ENCODE data around the gene DPYSL4.

The DPYSL4 gene

DNA sequence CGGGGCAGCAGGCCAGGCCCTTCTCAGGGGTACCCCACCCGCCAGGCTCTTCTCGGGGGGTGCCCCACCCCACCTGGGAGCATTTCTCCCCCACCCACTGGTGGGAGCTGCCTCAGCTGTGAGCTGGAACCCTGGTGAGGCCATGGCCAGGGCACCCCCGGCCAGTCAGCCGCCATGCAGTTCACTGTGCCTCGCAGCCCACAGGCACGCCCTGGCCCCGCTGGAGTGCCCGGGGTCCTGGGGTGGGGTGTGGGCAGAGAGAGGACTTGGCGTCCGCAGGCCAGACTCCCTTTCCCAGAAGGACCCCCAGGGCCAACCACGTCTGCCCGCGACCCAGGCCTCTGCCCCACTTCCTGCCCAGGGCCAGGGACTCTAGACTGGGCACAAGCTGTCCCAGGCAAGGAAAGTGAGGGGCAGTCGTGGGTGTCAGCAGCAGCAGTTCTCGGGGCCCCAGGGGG lies 13.1 kb downstream of the DPYSL4 start:
- Histone ChIP-seq H3K4me1 (ENCODE audit: insufficient read depth, insufficient read length) (no peaks in the 10 kb centered on the region), H3K4me3 (ENCODE audit: insufficient read length, low read depth) (no peak overlapping the region), H3K36me3 (ENCODE audit: insufficient read depth, insufficient read length, low read length) (no peaks in the 10 kb centered on the region), H3K27me3 (ENCODE audit: insufficient read depth, insufficient read length) (no peaks in the 10 kb centered on the region), H3K9me3 (ENCODE audit: insufficient read depth, low read length) (no peaks in the 10 kb centered on the region), H3K9ac (ENCODE audit: insufficient read length, low read depth) (no peak overlapping the region)
- no peak for DNase-seq (ENCODE audit: low read depth, low spot score)
- no peak for TF ChIP-seq YY1 (IDR thresholded peaks at IDR 0.05; ENCODE audit: insufficient read depth, insufficient read length)
- no peak for TF ChIP-seq SUZ12 (IDR thresholded peaks at IDR 0.05; ENCODE audit: extremely low read depth, insufficient read depth, insufficient read length)

DNA sequence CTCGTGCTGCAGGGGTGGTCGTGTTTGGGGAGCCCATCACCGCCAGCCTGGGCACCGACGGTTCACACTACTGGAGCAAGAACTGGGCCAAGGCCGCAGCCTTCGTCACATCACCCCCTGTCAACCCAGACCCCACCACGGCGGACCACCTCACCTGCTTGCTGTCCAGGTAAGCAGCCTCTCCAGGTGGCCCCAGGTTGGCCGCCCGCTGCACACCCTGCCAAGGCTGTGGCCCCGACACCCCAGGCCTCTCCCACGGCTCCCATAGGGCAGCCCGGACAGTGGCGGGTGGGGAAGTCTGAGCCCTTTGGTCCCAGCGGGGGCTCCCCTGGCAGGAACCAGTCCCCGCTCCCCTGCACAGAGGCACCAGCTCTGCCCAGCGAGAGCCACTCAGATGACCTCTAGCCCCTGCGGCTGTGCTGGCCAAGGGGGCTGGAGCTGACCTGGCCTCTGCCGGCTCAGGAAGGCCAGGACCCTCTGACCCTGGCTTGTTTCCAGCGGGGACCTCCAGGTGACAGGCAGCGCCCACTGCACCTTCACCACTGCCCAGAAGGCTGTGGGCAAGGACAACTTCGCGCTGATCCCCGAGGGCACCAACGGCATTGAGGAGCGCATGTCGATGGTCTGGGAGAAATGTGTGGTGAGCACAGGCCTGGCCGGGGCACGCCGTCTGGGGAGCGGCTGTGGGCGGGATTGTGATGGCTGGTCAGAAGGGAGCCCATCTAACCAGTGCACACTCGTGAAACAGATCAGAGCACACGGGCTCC lies 13.8 kb downstream of the DPYSL4 start:
- TF ChIP-seq SUZ12 (IDR thresholded peaks at IDR 0.05; ENCODE audit: extremely low read depth, insufficient read depth, insufficient read length) (no peak), YY1 (IDR thresholded peaks at IDR 0.05; ENCODE audit: insufficient read depth, insufficient read length) (no peak), ZNF274 (IDR thresholded peaks at IDR 0.05; ENCODE audit: low read depth, low read length) (no peak)
- H3K9ac ChIP-seq (ENCODE audit: insufficient read length, low read depth) = no peak overlapping the region
- H3K36me3 ChIP-seq (ENCODE audit: insufficient read depth, insufficient read length, low read length) = no peaks in the 10 kb centered on the region
- H3K4me1 ChIP-seq (ENCODE audit: insufficient read depth, insufficient read length) = peaks cover 3% of the 10 kb centered on the region
- no peaks in the 10 kb centered on the region for H3K27me3 ChIP-seq (ENCODE audit: insufficient read depth, insufficient read length)
- no peaks in the 10 kb centered on the region for H3K9me3 ChIP-seq (ENCODE audit: insufficient read depth, low read length)
- H3K4me3 ChIP-seq (ENCODE audit: insufficient read length, low read depth) = no peak overlapping the region
- no peak for DNase-seq (ENCODE audit: low read depth, low spot score)

DNA sequence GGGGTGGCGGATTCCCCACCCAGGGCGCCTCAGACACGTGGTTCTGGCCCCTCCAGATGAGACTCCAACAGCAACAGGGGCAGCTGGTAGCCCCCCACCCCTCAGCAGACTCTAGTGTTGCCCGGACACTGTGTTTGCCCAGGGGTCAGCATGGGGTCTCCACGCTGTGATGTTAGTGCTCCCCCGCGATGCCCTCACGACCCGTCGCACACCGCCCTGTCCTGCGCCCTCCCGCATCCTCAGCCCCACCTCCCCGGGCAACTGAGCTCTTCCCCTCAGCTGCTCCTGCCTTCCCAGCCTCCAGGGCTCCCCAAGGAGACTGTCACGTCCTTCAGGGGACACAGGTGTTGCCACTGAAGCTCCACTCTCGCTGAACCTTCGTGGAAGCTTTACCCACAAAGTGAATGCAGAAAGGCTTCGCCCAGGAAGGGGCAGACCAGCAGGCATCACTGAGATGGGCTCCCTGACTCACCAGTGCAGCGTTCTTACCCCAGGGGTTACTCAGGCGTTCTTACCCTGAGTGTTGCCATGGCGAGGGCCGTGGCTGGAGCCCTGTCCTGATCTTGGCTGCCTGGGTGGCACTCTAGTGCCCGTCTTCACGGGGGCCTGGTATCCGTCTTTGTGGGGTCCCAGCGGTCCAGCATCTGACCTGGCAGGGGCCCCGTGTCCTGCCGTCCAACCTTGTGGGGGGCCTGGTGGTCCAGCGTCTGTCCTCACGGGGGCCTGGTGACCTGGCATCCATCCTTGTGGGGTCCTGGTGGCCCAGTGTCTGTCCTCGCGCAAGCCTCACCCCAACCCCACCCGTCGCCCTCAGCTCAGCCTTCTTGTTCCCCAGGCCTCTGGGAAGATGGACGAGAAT lies 14.6 kb downstream of the DPYSL4 start:
- H3K27me3 ChIP-seq (ENCODE audit: insufficient read depth, insufficient read length) = no peaks in the 10 kb centered on the region
- peaks cover 3% of the 10 kb centered on the region for H3K4me1 ChIP-seq (ENCODE audit: insufficient read depth, insufficient read length)
- H3K36me3 ChIP-seq (ENCODE audit: insufficient read depth, insufficient read length, low read length) = no peaks in the 10 kb centered on the region
- no peaks in the 10 kb centered on the region for H3K9me3 ChIP-seq (ENCODE audit: insufficient read depth, low read length)
- no peak overlapping the region for H3K9ac ChIP-seq (ENCODE audit: insufficient read length, low read depth)
- DNase-seq (ENCODE audit: low read depth, low spot score) = no peak
- H3K4me3 ChIP-seq (ENCODE audit: insufficient read length, low read depth) = no peak overlapping the region
- no peak for TF ChIP-seq ZNF274 (IDR thresholded peaks at IDR 0.05; ENCODE audit: low read depth, low read length)
- no peak for TF ChIP-seq SUZ12 (IDR thresholded peaks at IDR 0.05; ENCODE audit: extremely low read depth, insufficient read depth, insufficient read length)
- TF ChIP-seq YY1 (IDR thresholded peaks at IDR 0.05; ENCODE audit: insufficient read depth, insufficient read length) = no peak

DNA sequence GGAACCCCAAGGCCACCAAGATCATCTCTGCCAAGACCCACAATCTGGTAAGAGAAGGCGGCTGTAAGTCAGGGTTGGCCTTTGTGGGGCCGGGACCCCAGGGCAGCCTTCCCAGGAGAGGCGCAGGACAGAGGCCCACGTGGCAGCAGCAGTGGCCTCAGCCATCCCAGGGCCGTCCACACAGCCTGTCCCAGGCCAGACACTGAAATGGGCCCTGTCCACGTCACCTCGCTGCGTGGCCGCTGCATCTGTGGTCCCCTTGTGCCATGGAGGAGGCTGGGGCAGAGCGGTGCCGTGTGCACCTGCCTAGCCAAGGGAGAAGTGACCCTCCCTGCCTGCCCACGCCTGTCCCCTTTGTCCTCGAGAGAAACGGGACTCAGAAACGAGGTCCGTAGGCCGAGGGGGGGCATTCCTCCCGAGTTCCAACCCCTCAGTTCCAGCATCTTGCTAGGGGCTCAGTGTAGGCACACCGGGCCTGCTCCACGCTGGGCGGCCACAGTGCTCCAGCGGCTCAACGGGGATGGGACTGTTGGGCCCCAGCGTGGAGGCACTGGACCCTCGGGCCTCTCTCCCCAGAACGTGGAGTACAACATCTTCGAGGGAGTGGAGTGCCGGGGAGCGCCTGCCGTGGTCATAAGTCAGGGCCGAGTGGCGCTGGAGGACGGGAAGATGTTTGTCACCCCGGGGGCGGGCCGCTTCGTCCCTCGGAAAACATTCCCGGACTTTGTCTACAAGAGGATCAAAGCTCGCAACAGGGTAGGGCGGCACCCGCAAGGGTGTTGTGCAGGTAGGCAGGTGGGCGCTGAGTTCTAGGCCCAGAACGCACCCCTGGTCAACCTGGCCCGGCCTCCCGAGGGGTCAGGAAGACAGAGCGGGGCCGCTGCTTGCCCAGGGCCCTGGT lies 15.6 kb downstream of the DPYSL4 start:
- no peak overlapping the region for H3K4me3 ChIP-seq (ENCODE audit: insufficient read length, low read depth)
- no peak for TF ChIP-seq ZNF274 (IDR thresholded peaks at IDR 0.05; ENCODE audit: low read depth, low read length)
- TF ChIP-seq YY1 (IDR thresholded peaks at IDR 0.05; ENCODE audit: insufficient read depth, insufficient read length) = no peak
- no peak for TF ChIP-seq SUZ12 (IDR thresholded peaks at IDR 0.05; ENCODE audit: extremely low read depth, insufficient read depth, insufficient read length)
- H3K9me3 ChIP-seq (ENCODE audit: insufficient read depth, low read length) = no peaks in the 10 kb centered on the region
- no peaks in the 10 kb centered on the region for H3K36me3 ChIP-seq (ENCODE audit: insufficient read depth, insufficient read length, low read length)
- H3K4me1 ChIP-seq (ENCODE audit: insufficient read depth, insufficient read length) = peaks cover 3% of the 10 kb centered on the region
- H3K27me3 ChIP-seq (ENCODE audit: insufficient read depth, insufficient read length) = no peaks in the 10 kb centered on the region
- no peak overlapping the region for H3K9ac ChIP-seq (ENCODE audit: insufficient read length, low read depth)
- no peak for DNase-seq (ENCODE audit: low read depth, low spot score)

DNA sequence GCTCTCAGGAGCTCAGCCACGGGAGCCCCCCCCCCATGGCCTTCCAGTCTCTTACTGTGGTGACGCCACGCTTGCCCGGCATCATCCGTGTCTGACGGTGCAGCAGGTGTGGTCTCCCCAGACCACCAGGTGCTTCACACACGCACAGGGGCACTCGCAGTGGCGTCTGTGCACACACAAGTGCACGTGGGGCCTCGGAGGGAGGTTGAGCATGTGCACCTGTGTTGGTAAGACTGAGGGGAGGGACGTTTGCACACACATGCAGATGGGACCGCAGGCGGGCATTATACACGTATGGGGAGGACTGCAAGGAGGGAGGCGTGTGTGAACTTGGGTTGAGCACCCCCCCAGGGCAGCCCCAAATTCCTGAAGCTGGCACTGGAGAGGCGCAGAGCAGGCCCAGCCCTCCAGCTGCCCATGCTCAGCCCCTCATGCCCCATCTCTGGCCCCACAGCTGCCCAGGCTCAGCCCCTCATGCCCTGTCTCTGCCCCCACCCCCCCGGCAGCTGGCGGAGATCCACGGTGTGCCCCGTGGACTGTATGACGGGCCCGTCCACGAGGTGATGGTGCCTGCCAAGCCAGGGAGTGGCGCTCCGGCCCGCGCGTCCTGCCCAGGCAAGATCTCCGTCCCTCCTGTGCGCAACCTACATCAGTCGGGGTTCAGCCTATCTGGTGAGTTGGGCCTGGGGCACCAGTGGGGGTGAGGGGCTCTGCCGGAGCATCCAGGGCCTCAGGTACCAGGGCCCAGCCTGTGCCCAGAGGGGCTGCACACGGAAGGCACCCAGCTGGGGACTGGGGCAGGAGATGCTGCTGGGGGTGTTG lies 16.7 kb downstream of the DPYSL4 start:
- DNase-seq (ENCODE audit: low read depth, low spot score) = no peak
- Histone ChIP-seq H3K9me3 (ENCODE audit: insufficient read depth, low read length) (no peaks in the 10 kb centered on the region), H3K27me3 (ENCODE audit: insufficient read depth, insufficient read length) (no peaks in the 10 kb centered on the region), H3K36me3 (ENCODE audit: insufficient read depth, insufficient read length, low read length) (no peaks in the 10 kb centered on the region), H3K4me3 (ENCODE audit: insufficient read length, low read depth) (no peak overlapping the region), H3K4me1 (ENCODE audit: insufficient read depth, insufficient read length) (peaks cover 3% of the 10 kb centered on the region), H3K9ac (ENCODE audit: insufficient read length, low read depth) (no peak overlapping the region)
- TF ChIP-seq YY1 (IDR thresholded peaks at IDR 0.05; ENCODE audit: insufficient read depth, insufficient read length) = no peak
- TF ChIP-seq SUZ12 (IDR thresholded peaks at IDR 0.05; ENCODE audit: extremely low read depth, insufficient read depth, insufficient read length) = no peak
- TF ChIP-seq ZNF274 (IDR thresholded peaks at IDR 0.05; ENCODE audit: low read depth, low read length) = no peak

DNA sequence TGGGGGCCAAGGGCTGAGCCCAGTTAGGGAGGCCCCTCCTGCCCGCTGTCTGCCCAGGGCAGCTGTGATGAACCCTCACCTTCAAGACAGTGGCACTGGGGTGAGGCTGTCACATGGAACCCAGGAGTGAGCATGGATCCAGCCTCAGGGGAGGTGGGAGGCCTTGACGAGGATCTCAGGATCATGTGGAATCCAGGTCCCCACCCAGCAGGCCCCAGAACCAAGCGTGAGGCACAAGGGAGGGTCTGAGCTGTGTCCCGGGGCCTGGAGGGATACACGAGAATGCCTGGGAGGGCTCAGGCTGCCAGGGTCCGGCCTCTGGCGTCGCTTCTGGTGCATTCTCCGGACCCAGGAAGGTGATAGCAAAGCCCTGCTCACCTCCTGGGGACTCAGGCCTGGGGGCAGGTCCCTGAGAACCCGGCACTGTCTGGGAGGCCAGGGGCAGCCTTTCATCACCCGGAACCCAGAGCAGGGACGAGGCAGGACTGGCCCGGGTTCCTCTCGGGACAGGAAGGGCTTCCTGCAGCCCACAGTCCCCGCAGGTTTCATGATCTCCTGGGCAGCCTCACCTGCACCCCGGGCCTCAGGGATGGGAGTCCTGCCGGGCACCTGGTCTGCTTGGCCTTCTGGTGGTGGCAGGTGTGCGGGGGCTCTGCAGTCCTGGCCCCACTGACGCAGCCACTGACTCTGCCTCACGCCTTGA lies 17.5 kb downstream of the DPYSL4 start:
- Histone ChIP-seq H3K4me1 (ENCODE audit: insufficient read depth, insufficient read length) (peaks cover 3% of the 10 kb centered on the region), H3K36me3 (ENCODE audit: insufficient read depth, insufficient read length, low read length) (no peaks in the 10 kb centered on the region), H3K9me3 (ENCODE audit: insufficient read depth, low read length) (no peaks in the 10 kb centered on the region), H3K4me3 (ENCODE audit: insufficient read length, low read depth) (no peak overlapping the region), H3K9ac (ENCODE audit: insufficient read length, low read depth) (no peak overlapping the region), H3K27me3 (ENCODE audit: insufficient read depth, insufficient read length) (no peaks in the 10 kb centered on the region)
- DNase-seq (ENCODE audit: low read depth, low spot score) = no peak
- TF ChIP-seq ZNF274 (IDR thresholded peaks at IDR 0.05; ENCODE audit: low read depth, low read length) = no peak
- TF ChIP-seq SUZ12 (IDR thresholded peaks at IDR 0.05; ENCODE audit: extremely low read depth, insufficient read depth, insufficient read length) = no peak
- TF ChIP-seq YY1 (IDR thresholded peaks at IDR 0.05; ENCODE audit: insufficient read depth, insufficient read length) = no peak
